Retina (tissue), 1 donor: ENCODE measurements around the gene BAMBI.

ENCODE experiments used
- DNase-seq: peaks from one replicate; pipeline ENCODE4 v3.0.0-alpha.2; 2016

The BAMBI gene

DNA sequence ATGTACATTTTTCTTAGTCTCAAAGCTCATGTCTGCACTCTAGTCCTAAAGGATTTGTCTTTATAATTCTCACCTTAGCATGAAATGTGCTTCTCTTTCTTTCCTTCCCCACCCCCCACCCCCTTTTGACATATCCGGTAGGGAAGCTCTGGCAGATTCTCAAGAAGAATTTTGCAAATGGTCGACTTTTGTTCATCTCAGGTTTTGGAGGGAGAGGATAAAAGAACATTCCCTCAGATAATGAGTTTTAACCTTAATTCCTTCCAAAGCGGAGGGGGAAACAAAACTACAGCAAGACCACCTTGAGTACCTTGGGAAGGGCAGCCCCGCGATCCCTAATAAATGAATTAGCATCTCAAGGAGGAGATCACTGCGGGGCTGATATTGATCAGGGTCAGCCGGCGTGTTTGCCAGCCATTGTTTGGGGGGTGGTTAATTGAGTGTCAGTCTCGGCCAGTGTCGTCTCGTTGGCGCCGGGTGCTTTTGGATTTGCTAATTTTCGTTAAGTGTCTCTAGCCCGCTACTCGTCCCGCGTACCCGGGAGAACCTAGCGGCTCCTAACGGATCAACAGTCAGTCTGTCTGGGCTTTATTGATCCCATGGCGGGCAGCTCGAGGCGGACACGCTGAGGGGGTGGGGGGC lies 874 bp upstream of the BAMBI start:
- peak; percentile 88 for DNase-seq

GRCh38 chr10:28677888-28678686 lies 766 bp downstream of the BAMBI start:
- peak; percentile 85 for DNase-seq

DNA sequence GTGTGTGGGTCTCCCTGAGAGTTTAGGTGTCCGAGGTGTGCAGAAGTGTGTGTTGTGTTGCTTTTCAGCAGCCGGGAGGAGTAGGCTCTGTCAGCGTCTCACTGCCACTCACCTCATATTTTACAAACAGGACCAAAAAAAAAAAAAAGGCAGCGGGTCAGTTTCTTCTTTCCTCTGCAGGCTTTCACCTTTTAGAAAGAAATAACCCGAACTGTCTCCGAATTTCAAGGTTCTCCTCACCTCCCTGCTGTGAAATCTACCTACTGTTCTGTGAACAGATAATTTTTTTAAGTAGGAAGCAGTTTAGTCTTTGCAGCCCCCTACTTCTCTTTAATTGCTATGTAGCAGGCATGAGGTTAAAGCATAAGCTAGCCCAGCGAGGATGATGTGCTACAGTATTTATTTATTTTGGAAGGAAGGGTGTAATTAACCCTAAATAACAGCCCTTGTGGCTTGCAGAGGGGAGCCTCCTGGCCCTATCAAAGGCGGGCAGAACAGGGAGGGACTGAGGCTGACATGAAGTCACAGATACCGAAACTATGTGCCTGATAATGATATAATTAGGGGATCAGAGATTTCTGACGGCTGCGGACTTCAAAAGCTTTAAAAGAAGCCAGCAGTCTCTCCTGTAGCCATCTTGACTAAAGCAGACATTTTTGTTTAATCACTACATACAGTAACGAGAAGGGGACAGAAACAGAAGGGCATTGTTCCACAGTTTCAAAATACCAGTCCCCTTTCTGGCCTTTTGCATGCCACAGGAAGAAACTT lies 1.6 kb downstream of the BAMBI start:
- peak; percentile 57 for DNase-seq

DNA sequence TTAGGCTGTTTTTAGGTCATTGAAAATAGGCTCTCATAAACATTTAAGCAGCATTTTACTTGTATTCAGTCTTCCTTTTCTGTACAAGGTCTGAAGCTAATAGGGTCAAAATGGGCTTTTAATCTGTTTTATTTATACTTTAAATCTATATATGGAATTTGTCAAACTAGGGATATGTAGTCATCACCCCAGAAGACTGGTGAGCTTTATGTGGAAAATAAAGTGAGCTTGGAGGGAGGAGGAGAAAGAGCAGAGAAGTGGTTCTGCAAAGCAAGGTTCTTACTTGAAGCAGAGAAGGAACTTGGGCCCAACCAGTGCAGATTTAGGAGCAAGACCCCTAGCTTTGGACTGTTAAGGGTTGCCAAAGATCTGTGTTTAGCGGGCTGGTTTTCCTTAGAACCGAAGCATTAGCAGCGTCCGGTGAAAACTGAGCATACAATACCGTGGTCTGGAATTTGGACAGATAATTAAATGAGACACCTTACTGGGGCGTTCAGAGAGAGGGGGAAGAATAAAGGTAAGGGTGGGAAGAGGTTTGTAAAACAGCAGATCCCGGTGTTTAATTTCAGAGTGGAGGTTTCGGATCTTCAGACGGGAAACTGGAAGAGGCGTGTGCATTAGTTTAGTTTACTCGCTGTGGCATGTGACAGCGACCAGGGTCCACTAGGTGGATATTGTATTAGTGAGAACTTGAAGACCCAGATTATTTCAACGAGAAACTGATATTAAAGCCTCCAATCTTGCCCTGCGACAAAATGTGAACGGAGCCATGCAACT lies 2.4 kb downstream of the BAMBI start:
- DNase-seq, result peak; percentile 57

GRCh38 chr10:28680358-28680752 lies 3.0 kb downstream of the BAMBI start:
- no peak for DNase-seq

DNA sequence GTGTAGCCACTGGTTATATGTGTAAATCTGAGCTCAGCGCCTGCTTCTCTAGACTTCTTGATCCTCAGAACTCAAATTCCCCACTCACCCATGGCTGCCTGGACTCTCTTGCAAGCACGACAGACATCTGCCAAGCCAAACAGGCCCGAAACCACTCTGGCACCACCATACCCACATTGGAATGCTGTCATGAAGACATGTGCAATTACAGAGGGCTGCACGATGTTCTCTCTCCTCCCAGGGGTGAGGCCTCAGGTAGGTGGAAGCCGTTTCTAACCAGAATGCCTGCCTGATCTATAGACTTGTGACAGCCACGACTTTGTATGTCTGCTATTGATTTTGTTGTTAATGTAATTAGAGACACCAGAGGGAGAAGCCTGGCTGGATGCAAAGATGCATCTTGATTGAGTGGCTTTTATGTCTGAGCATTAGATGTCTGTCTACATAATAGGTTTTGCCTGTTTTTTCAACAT lies 4.0 kb downstream of the BAMBI start:
- DNase-seq, result peak; percentile 46

GRCh38 chr10:28681928-28682750 lies 4.8 kb downstream of the BAMBI start:
- no peak for DNase-seq

GRCh38 chr10:28684157-28684985 lies 7.0 kb downstream of the BAMBI start:
- no peak for DNase-seq

GRCh38 chr10:28684986-28685580 lies 7.8 kb downstream of the BAMBI start:
- DNase-seq, result no peak

GRCh38 chr10:28685717-28686116 lies 8.4 kb downstream of the BAMBI start:
- DNase-seq, result no peak

DNA sequence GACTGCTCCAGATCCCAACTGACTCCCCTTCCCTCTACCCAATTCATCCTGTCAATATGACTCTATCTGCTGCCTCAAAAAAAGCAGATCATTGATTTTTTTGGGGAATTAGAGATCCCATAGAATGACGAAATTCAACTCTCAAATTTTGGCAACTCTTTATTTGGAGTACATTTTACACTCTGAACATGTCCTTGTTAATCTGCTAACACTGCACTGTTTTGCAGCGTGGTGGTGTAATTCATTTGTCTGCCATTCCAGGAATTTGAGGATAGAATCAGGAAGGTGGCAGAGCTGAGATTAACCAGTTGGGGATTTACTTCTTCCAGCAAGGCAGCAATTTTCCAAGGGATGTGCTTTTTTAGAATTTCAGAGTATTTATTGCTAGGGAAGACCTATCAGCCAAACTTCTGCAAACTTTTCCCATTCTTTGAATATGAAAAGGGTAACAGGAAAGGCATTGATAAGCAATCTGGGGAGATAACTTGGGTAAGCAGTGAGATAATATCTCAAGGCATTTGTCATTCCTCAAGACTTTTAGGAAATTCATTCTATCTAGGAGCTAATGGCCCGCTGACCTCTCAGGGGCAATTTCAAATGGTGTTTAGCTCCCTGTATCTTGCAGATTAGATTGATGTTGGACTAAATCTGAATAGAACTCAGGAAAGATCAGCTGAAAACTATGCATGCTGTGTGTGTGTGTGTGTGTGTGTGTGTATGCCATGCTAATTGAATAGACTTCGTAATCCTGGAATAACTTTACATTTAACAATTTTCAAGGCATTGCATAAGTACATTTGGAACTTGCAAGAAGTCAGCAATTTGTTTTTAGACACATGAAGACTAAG lies 9.7 kb downstream of the BAMBI start:
- no peak for DNase-seq

- no peak for DNase-seq
Measured at GRCh38 chr10:28687683-28688001, 10.3 kb downstream of the BAMBI start.

- no peak for DNase-seq
Measured at GRCh38 chr10:28690545-28690944, 13.2 kb downstream of the BAMBI start.

DNA sequence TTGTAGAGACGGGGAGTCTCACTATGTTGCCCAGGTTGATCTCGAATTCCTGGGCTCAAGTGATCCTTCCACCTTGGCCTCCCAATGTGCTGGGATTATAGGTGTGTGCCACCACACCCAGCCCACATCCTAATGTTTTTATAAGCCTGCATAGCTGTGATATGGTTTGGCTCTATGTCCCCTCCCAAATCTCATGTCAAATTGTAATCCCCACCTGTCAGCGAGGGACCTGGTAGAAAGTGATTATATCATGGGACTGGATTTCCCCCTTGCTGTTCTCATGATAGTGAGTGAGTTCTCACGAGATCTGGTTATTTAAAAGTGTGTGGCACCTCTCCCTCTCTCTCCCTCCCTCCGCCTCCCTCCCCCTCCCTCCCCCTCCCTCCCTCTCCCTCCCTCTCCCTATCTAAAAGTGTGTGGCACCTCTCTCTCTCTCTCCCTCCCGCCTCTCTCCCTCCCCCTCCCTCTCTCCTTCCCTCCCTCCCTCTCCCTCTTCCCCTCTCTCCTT lies 13.9 kb downstream of the BAMBI start:
- no peak for DNase-seq

DNA sequence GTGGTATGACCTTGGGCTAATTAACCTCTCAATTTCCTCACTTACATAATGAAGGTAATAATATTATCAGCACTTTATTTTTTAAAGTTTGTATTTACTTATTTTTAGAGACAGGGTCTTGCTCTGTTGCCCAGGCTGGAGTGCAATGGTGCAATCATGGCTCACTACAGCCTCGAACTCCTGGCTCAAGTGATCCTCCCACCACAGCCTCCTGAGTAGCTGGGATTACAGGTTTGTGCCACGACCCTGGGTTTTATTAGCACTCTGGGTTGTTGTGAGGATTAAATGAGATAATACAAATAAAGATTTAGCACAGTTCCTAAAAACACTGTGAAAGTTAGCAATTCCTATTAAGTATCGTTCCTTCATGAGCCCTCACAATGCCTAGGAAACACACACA lies 14.7 kb downstream of the BAMBI start:
- DNase-seq, result no peak

- no peak for DNase-seq
Measured at GRCh38 chr10:28694530-28694929, 17.2 kb downstream of the BAMBI start.

GRCh38 chr10:28698075-28698474 lies 20.8 kb downstream of the BAMBI start:
- DNase-seq, result no peak

DNA sequence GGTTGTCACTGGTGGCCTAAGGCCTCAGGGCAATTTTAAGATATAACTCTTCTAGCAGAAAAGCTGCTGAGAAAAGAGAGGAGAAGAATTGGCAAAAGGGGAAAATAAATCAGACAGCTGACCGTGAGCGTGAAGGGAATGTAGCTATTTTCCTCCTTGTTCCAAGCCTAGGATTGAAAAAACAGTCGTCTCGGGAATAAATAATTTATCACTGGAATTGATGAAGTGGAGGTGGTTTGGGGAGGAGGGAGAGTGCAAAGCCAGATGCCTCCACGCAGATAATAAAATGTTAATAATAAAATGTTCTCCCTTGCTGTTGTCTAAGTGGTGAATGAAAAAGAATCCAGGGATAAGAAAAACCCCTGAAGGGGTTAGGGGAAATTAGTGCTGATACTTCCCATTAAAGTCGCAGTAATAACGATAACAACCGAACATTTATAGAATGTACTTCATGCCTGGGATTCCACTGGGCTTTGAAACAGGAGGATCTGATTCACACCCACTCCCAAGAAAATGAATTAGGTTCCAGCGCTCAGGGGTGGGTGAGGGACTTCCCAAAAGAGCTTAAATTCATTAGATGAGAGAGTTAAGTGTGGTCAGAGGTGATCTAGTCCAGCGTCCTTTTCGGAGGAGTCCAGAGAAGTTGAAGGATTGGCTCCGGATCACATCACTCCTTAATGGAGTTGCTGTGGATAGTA lies 27.3 kb downstream of the BAMBI start:
- DNase-seq, result no peak

DNA sequence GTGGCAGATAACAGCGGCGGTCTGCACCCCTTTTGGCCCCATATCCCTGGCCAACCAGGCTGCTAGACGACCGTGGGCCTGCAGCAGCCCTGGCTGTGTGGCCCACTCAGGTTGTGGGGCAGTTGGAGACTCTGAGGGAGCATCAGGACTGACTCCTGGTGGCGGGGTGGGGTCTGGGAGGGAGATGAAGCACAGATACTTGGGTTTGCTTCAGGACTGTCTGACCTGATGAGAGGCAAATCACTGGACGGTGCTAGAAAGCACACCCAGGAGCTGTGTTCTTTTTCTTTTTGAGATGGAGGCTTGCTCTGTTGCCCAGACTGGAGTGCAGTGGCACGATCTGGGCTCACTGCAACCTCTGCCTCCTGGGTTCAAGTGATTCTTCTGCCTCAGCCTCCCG lies 28.2 kb downstream of the BAMBI start:
- DNase-seq, result no peak
